Memory B cell (primary cell): ENCODE measurements around the gene SRGAP1.
"Not testable (repeated sequence)": the region's sequence is repeated elsewhere in the genome, so short reads cannot be mapped to it uniquely, and the experiment has no call there.

ENCODE experiments used
- ATAC-seq: fragments of 150-1000 bp; cut with Tn5 transposase; 2 replicates; pipeline ENCODE4 v1.10.0; 2021; ENCODE audit warnings: low read depth, mild to moderate bottlenecking, moderate library complexity
- DNase-seq, 2 donors: peaks; one replicate each; pipeline ENCODE4 v3.0.0; 2022; ENCODE audit warnings: low spot score in 2 of 2
- H3K27ac Mint-ChIP-seq: one replicate; pipeline ENCODE4 v1.8.0; 2022; ENCODE audit warnings: mild to moderate bottlenecking, moderate library complexity, mixed read lengths
- H3K27me3 Mint-ChIP-seq: one replicate; pipeline ENCODE4 v1.8.0; 2022; ENCODE audit warnings: mixed read lengths
- H3K36me3 Mint-ChIP-seq: one replicate; pipeline ENCODE4 v1.8.0; 2022; ENCODE audit warnings: mild to moderate bottlenecking, mixed read lengths
- H3K4me1 Mint-ChIP-seq: one replicate; pipeline ENCODE4 v1.8.0; 2022; ENCODE audit warnings: mixed read lengths
- H3K4me3 Mint-ChIP-seq: one replicate; pipeline ENCODE4 v1.8.0; 2022; ENCODE audit warnings: mild to moderate bottlenecking, moderate library complexity, mixed read lengths
- H3K9me3 Mint-ChIP-seq: one replicate; pipeline ENCODE4 v1.8.0; 2022; ENCODE audit warnings: mixed read lengths

Gene SRGAP1

GRCh38 chr12:63820427-63820826 is 24.1 kb upstream of the SRGAP1 start:
- Mint-ChIP-seq H3K36me3 (no peaks in the 10 kb centered on the region), H3K4me1 (peaks cover 3% of the 10 kb centered on the region), H3K4me3 (no peak overlapping the region), H3K9me3 (peaks cover 9% of the 10 kb centered on the region), H3K27ac (no peak overlapping the region), H3K27me3 (peaks cover 19% of the 10 kb centered on the region)
- DNase-seq: no peak
- ATAC-seq: no peak

- no peaks in the 10 kb centered on the region for H3K4me1 Mint-ChIP-seq
- ATAC-seq (no peak), DNase-seq (no peak)
- H3K27me3 Mint-ChIP-seq: peaks cover 19% of the 10 kb centered on the region
- H3K9me3 Mint-ChIP-seq: peaks cover 9% of the 10 kb centered on the region
- H3K36me3 Mint-ChIP-seq: no peaks in the 10 kb centered on the region
- H3K4me3 Mint-ChIP-seq: peak overlapping the region; percentile 75
- H3K27ac Mint-ChIP-seq: no peak overlapping the region
Measured at GRCh38 chr12:63821781-63822251, 22.7 kb upstream of the SRGAP1 start.

- peak overlapping the region; percentile 75 for H3K4me3 Mint-ChIP-seq
- DNase-seq (no peak), ATAC-seq (no peak)
- peaks cover 9% of the 10 kb centered on the region for H3K9me3 Mint-ChIP-seq
- H3K27ac Mint-ChIP-seq: no peak overlapping the region
- no peaks in the 10 kb centered on the region for H3K36me3 Mint-ChIP-seq
- H3K4me1 Mint-ChIP-seq: no peaks in the 10 kb centered on the region
- H3K27me3 Mint-ChIP-seq: peaks cover 17% of the 10 kb centered on the region
Measured at GRCh38 chr12:63822352-63822751, 22.1 kb upstream of the SRGAP1 start.

GRCh38 chr12:63823040-63823439 is 21.5 kb upstream of the SRGAP1 start:
- ATAC-seq (no peak), DNase-seq (no peak)
- no peak overlapping the region for H3K4me3 Mint-ChIP-seq
- H3K4me1 Mint-ChIP-seq: no peaks in the 10 kb centered on the region
- H3K9me3 Mint-ChIP-seq: peaks cover 9% of the 10 kb centered on the region
- H3K36me3 Mint-ChIP-seq: no peaks in the 10 kb centered on the region
- H3K27me3 Mint-ChIP-seq: peaks cover 17% of the 10 kb centered on the region
- H3K27ac Mint-ChIP-seq: no peak overlapping the region

- H3K36me3 Mint-ChIP-seq: no peaks in the 10 kb centered on the region
Measured at GRCh38 chr12:63826006-63826585, 18.4 kb upstream of the SRGAP1 start.

GRCh38 chr12:63828867-63829266 is 15.6 kb upstream of the SRGAP1 start:
- no peak overlapping the region for H3K4me3 Mint-ChIP-seq
- H3K4me1 Mint-ChIP-seq: no peaks in the 10 kb centered on the region
- DNase-seq (no peak), ATAC-seq (no peak)
- no peaks in the 10 kb centered on the region for H3K36me3 Mint-ChIP-seq
- peaks cover 2% of the 10 kb centered on the region for H3K9me3 Mint-ChIP-seq
- no peak overlapping the region for H3K27ac Mint-ChIP-seq
- peaks cover 2% of the 10 kb centered on the region for H3K27me3 Mint-ChIP-seq

More at GRCh38 chr12:63826006-63826585, 18.4 kb upstream of the SRGAP1 start:
- H3K4me1 Mint-ChIP-seq: no peaks in the 10 kb centered on the region
- DNase-seq (no peak), ATAC-seq (no peak)
- peaks cover 2% of the 10 kb centered on the region for H3K9me3 Mint-ChIP-seq
- no peak overlapping the region for H3K4me3 Mint-ChIP-seq
- no peak overlapping the region for H3K27ac Mint-ChIP-seq
- peaks cover 15% of the 10 kb centered on the region for H3K27me3 Mint-ChIP-seq

- H3K4me3 Mint-ChIP-seq: no peak overlapping the region
- peaks cover 1% of the 10 kb centered on the region for H3K27me3 Mint-ChIP-seq
- no peaks in the 10 kb centered on the region for H3K4me1 Mint-ChIP-seq
- no peak for ATAC-seq
- no peaks in the 10 kb centered on the region for H3K9me3 Mint-ChIP-seq
- no peaks in the 10 kb centered on the region for H3K36me3 Mint-ChIP-seq
- H3K27ac Mint-ChIP-seq: no peak overlapping the region
- no peak for DNase-seq
Measured at GRCh38 chr12:63836046-63836445, 8.5 kb upstream of the SRGAP1 start.

- no peak overlapping the region for H3K4me3 Mint-ChIP-seq
Measured at GRCh38 chr12:63836936-63837335, 7.6 kb upstream of the SRGAP1 start.

GRCh38 chr12:63838411-63838810 is 6.1 kb upstream of the SRGAP1 start:
- no peak for DNase-seq
- H3K4me3 Mint-ChIP-seq: no peak overlapping the region
- ATAC-seq: no peak
- H3K27me3 Mint-ChIP-seq: peaks cover 1% of the 10 kb centered on the region
- no peaks in the 10 kb centered on the region for H3K36me3 Mint-ChIP-seq
- H3K9me3 Mint-ChIP-seq: no peaks in the 10 kb centered on the region
- peaks cover 2% of the 10 kb centered on the region for H3K4me1 Mint-ChIP-seq
- H3K27ac Mint-ChIP-seq: peak overlapping the region; percentile 33

More at GRCh38 chr12:63836936-63837335, 7.6 kb upstream of the SRGAP1 start:
- no peak overlapping the region for H3K27ac Mint-ChIP-seq
- H3K9me3 Mint-ChIP-seq: no peaks in the 10 kb centered on the region
- H3K27me3 Mint-ChIP-seq: peaks cover 1% of the 10 kb centered on the region
- no peaks in the 10 kb centered on the region for H3K4me1 Mint-ChIP-seq
- ATAC-seq (no peak), DNase-seq (no peak)
- no peaks in the 10 kb centered on the region for H3K36me3 Mint-ChIP-seq

GRCh38 chr12:63841011-63841410 is 3.5 kb upstream of the SRGAP1 start:
- H3K4me3 Mint-ChIP-seq: no peak overlapping the region
- H3K27ac Mint-ChIP-seq: no peak overlapping the region
- peaks cover 7% of the 10 kb centered on the region for H3K4me1 Mint-ChIP-seq

GRCh38 chr12:63841571-63841970 is 2.9 kb upstream of the SRGAP1 start:
- no peak for ATAC-seq
- H3K36me3 Mint-ChIP-seq: no peaks in the 10 kb centered on the region
- DNase-seq: no peak
- H3K4me3 Mint-ChIP-seq: no peak overlapping the region
- H3K4me1 Mint-ChIP-seq: peaks cover 7% of the 10 kb centered on the region
- no peaks in the 10 kb centered on the region for H3K9me3 Mint-ChIP-seq
- H3K27me3 Mint-ChIP-seq: peaks cover 2% of the 10 kb centered on the region
- H3K27ac Mint-ChIP-seq: no peak overlapping the region

More at GRCh38 chr12:63841011-63841410, 3.5 kb upstream of the SRGAP1 start:
- no peaks in the 10 kb centered on the region for H3K36me3 Mint-ChIP-seq
- no peak for ATAC-seq
- DNase-seq: no peak
- peaks cover 1% of the 10 kb centered on the region for H3K27me3 Mint-ChIP-seq
- H3K9me3 Mint-ChIP-seq: no peaks in the 10 kb centered on the region

- H3K36me3 Mint-ChIP-seq, H3K9me3 Mint-ChIP-seq, H3K27ac Mint-ChIP-seq, DNase-seq, ATAC-seq, H3K4me1 Mint-ChIP-seq, H3K27me3 Mint-ChIP-seq: not testable (repeated sequence)
- peak overlapping the region; percentile 68 for H3K4me3 Mint-ChIP-seq
Measured at GRCh38 chr12:63842750-63843149, 1.8 kb upstream of the SRGAP1 start.

GRCh38 chr12:63843254-63843720 is 1.2 kb upstream of the SRGAP1 start:
- Mint-ChIP-seq H3K4me1 (peaks cover 7% of the 10 kb centered on the region), H3K9me3 (no peaks in the 10 kb centered on the region), H3K36me3 (no peaks in the 10 kb centered on the region), H3K27ac (peak overlapping the region; percentile 33), H3K4me3 (peak overlapping the region; percentile 68), H3K27me3 (peaks cover 4% of the 10 kb centered on the region)
- DNase-seq: no peak
- peak; percentile 50 for ATAC-seq

GRCh38 chr12:63843721-63844390 is 644 bp upstream of the SRGAP1 start:
- peak overlapping the region; percentile 68 for H3K4me3 Mint-ChIP-seq

More at GRCh38 chr12:63843721-63844390, 644 bp upstream of the SRGAP1 start:
- Mint-ChIP-seq H3K9me3 (no peaks in the 10 kb centered on the region), H3K27me3 (peaks cover 4% of the 10 kb centered on the region), H3K4me1 (peaks cover 7% of the 10 kb centered on the region), H3K27ac (no peak overlapping the region), H3K36me3 (no peaks in the 10 kb centered on the region)
- DNase-seq (peak; percentile 71 to 75), ATAC-seq (peak; percentile 91)
